Smooth muscle cell (in vitro differentiated cells): ENCODE data around the gene WDR73. TPM values are rescaled to one million over a fixed set of nuclear protein-coding genes. Genes with fewer than 3 reads are reported as not detected.
"Not testable (repeated sequence)": the region's sequence is repeated elsewhere in the genome, so short reads cannot be mapped to it uniquely, and the experiment has no call there.

Experiments used
- DNase-seq: peaks from one replicate; lab custom pipeline; 2025; ENCODE audit not compliant: unreplicated experiment; lab: John Stamatoyannopoulos, UW
- H2AFZ ChIP-seq: fragments of 200-600 bp; sonication (generic); 2 replicates; pipeline ENCODE4 v1.6.0; 2016; ENCODE audit warnings: antibody characterized with exemption, low read depth, mild to moderate bottlenecking
- H3F3A ChIP-seq: fragments of 200-600 bp; sonication (generic); 2 replicates; pipeline ENCODE4 v1.6.0; 2017; ENCODE audit warnings: antibody characterized with exemption, low read depth
- H3K27ac ChIP-seq: fragments of 200-600 bp; sonication (generic); 2 replicates; pipeline ENCODE4 v1.5.1; 2016; ENCODE audit warnings: low read depth, mild to moderate bottlenecking
- H3K27me3 ChIP-seq: fragments of 200-600 bp; sonication (generic); 2 replicates; pipeline ENCODE4 v1.6.1; 2016; ENCODE audit warnings: low read depth, mild to moderate bottlenecking
- H3K36me3 ChIP-seq: fragments of 200-600 bp; sonication (generic); 2 replicates; pipeline ENCODE4 v1.5.1; 2016; ENCODE audit warnings: low read depth
- H3K4me1 ChIP-seq: fragments of 200-600 bp; sonication (generic); 2 replicates; pipeline ENCODE4 v1.5.1; 2016; ENCODE audit warnings: low read depth
- H3K4me2 ChIP-seq: fragments of 200-600 bp; sonication (generic); 2 replicates; pipeline ENCODE4 v1.6.0; 2016; ENCODE audit warnings: mild to moderate bottlenecking
- H3K4me3 ChIP-seq: fragments of 200-600 bp; sonication (generic); 2 replicates; pipeline ENCODE4 v1.5.1; 2016; ENCODE audit warnings: mild to moderate bottlenecking
- H3K79me2 ChIP-seq: fragments of 200-600 bp; sonication (generic); 2 replicates; pipeline ENCODE4 v1.6.0; 2016; ENCODE audit warnings: low read depth, mild to moderate bottlenecking
- H3K9ac ChIP-seq: fragments of 200-600 bp; sonication (generic); 2 replicates; pipeline ENCODE4 v1.6.0; 2016; ENCODE audit warnings: low read depth
- H3K9me3 ChIP-seq: fragments of 200-600 bp; sonication (generic); replicated peaks from 2 replicates; pipeline ENCODE4 v1.5.1; 2016; ENCODE audit warnings: low read depth
- H4K20me1 ChIP-seq: fragments of 200-600 bp; sonication (generic); 2 replicates; pipeline ENCODE4 v1.6.0; 2016; ENCODE audit warnings: low read depth
- WGBS: methylation state at CpG from one replicate; pipeline ENCODE4 v1.1.7; 2016; ENCODE audit warnings: low lambda C conversion rate; 5-methylcytosine and 5-hydroxymethylcytosine counted together
- polyA plus RNA-seq: library from polyadenylated mRNA; unstranded; fragments of >200 nt; fragmentation: Nextera tagmentation; extraction: Ambion mirVana; gene quantifications from 2 replicates; pipeline ENCODE4 v1.2.1, GENCODE V29; 2016
- total RNA-seq: library from RNA; depleted of rRNA; stranded (reverse); fragments of >200 nt; gene quantifications from 2 replicates; pipeline ENCODE4 v1.2.3, GENCODE V29; 2014
- TF ChIP-seq, protein P1 (sequence below): fragments of 200-600 bp; sonication (generic); IDR thresholded peaks from 2 replicates; pipeline ENCODE4 v1.5.1; 2017; ENCODE audit warnings: borderline replicate concordance, mild to moderate bottlenecking, antibody characterized with exemption; ENCODE audit not compliant: insufficient read depth, poor library complexity, severe bottlenecking

Gene WDR73
- total and polyA plus RNA-seq, 2 experiments from 2014 or later: 12.3 to 19.4 TPM

GRCh38 chr15:84689858-84690257, 35.8 kb upstream of the WDR73 start:
- Histone ChIP-seq H3K9me3 (no peaks in the 10 kb centered on the region), H3K36me3 (peaks cover 14% of the 10 kb centered on the region), H3K9ac (no peak overlapping the region), H3K4me3 (no peak overlapping the region), H3K79me2 (peaks cover 72% of the 10 kb centered on the region), H2AFZ (no peak overlapping the region), H3F3A (peaks cover 8% of the 10 kb centered on the region), H3K27me3 (no peaks in the 10 kb centered on the region), H4K20me1 (peaks cover 56% of the 10 kb centered on the region), H3K4me1 (no peaks in the 10 kb centered on the region), H3K27ac (no peak overlapping the region), H3K4me2 (no peak overlapping the region)
- 98% methylated on average over 4 of the region's 4 CpGs for WGBS
- DNase-seq: no peak
- TF ChIP-seq, protein P1, sequence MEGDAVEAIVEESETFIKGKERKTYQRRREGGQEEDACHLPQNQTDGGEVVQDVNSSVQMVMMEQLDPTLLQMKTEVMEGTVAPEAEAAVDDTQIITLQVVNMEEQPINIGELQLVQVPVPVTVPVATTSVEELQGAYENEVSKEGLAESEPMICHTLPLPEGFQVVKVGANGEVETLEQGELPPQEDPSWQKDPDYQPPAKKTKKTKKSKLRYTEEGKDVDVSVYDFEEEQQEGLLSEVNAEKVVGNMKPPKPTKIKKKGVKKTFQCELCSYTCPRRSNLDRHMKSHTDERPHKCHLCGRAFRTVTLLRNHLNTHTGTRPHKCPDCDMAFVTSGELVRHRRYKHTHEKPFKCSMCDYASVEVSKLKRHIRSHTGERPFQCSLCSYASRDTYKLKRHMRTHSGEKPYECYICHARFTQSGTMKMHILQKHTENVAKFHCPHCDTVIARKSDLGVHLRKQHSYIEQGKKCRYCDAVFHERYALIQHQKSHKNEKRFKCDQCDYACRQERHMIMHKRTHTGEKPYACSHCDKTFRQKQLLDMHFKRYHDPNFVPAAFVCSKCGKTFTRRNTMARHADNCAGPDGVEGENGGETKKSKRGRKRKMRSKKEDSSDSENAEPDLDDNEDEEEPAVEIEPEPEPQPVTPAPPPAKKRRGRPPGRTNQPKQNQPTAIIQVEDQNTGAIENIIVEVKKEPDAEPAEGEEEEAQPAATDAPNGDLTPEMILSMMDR: no peak

DNA sequence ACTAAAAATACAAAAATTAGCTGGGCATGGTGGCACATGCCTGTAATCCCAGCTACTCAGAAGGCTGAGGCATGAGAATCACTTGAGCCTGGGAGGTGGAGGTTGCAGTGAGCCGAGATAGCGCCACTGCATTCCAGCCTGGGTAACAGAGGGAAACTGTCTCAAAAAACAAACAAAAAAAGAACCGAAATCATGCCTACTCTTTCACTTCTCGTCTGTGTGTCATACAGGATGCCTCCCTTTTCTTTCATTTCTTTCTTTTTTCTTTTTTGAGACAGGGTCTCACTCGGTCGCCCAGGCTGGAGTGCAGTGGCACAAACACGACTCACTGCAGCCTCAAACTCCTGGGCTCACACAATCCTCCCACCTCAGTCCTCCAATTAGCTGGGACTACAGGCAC, 32.4 kb upstream of the WDR73 start:
- H3K4me2 ChIP-seq, H3K4me1 ChIP-seq, DNase-seq, H3K9me3 ChIP-seq, H2AFZ ChIP-seq, H3K4me3 ChIP-seq, H3K9ac ChIP-seq, H3K27me3 ChIP-seq: not testable (repeated sequence)
- H3K27ac ChIP-seq: peak overlapping the region; percentile 68
- H4K20me1 ChIP-seq: peaks cover 45% of the 10 kb centered on the region
- H3K79me2 ChIP-seq: peaks cover 58% of the 10 kb centered on the region
- H3K36me3 ChIP-seq: peaks cover 14% of the 10 kb centered on the region
- 96% methylated on average over 7 of the region's 7 CpGs for WGBS
- H3F3A ChIP-seq: peaks cover 13% of the 10 kb centered on the region

DNA sequence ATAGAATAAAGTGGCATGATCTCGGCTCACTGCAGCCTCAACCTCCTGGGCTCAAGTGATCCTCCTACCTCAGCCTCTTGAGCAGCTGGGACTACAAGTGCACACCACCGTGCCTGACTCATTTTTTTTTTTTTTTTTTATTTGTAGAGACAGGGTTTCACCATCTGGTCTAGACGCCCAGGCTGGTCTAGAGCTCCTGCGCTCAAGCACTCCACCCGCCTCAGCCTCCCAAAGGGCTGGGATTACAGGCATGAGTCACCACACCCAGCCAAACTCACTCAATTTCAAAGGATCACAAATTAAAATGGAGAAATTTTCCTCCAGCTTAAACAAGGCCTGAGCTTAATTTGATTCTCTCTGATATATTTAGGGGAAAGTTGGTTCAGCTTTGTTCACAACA, 31.2 kb upstream of the WDR73 start:
- Histone ChIP-seq H4K20me1 (peaks cover 38% of the 10 kb centered on the region), H3K27ac (peak overlapping the region; percentile 68), H3K79me2 (peaks cover 47% of the 10 kb centered on the region), H3K4me2 (no peak overlapping the region), H3K36me3 (peaks cover 22% of the 10 kb centered on the region), H3K27me3 (no peaks in the 10 kb centered on the region), H3K9ac (no peak overlapping the region), H3F3A (peaks cover 13% of the 10 kb centered on the region), H3K9me3 (no peaks in the 10 kb centered on the region), H3K4me1 (no peaks in the 10 kb centered on the region), H2AFZ (no peak overlapping the region), H3K4me3 (no peak overlapping the region)
- DNase-seq: no peak
- 19% methylated on average over 5 of the region's 5 CpGs for WGBS
- TF ChIP-seq, protein P1: no peak

GRCh38 chr15:84684092-84684491, 30.0 kb upstream of the WDR73 start:
- Histone ChIP-seq H3K4me2 (no peak overlapping the region), H3K9me3 (no peaks in the 10 kb centered on the region), H3K36me3 (peaks cover 16% of the 10 kb centered on the region), H3K4me3 (no peak overlapping the region), H3K79me2 (peaks cover 37% of the 10 kb centered on the region), H3K9ac (no peak overlapping the region), H3K27ac (peak overlapping the region; percentile 68), H2AFZ (no peak overlapping the region), H3K27me3 (no peaks in the 10 kb centered on the region), H4K20me1 (peaks cover 29% of the 10 kb centered on the region), H3K4me1 (no peaks in the 10 kb centered on the region), H3F3A (peaks cover 13% of the 10 kb centered on the region)
- DNase-seq: no peak
- WGBS: 92% methylated on average over 1 of the region's 1 CpG
- TF ChIP-seq, protein P1: no peak
